HG02759 (cell line): Measurements from ENCODE around the gene NCAM1.

Experiments
- ATAC-seq: cut with Tn5 transposase; IDR thresholded peaks from one replicate; pipeline ENCODE4 v1.9.1; 2021; ENCODE audit warnings: mild to moderate bottlenecking, moderate library complexity; ENCODE audit not compliant: unreplicated experiment

The NCAM1 gene

DNA sequence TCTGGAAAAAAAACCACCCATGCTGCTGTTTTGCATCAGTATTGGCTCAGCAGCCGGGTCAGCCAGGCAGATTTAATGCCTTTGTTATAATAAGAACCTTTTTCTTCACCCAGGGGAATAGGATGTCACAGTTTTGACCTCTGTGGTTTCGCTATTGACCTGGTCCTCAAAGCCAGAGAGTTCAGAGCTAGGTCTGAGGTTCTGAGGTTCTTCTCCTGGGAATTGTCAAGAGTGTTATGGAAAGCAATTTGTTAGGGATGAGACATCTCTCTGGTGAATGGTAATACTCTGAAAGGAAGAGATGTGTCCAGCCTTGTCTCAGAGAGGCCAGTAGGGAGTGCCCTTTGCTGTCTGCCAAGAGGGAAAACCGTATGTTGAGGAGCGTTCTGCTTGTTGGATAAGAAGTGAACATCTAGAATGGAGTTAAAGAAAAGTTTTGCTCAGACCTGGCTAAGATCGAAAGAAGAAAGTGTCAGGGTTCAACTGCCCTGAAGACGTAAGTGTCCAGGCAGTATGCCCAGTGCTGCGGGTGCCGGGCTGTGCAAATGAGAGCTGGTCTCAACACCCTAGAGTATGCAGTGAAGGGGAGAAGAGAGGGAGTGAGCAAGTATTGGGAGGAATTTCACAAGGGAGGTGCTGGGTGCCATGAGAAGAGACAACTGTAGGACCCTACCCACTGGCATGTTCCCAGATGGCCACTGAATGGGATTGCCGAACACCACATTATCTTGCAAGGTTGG is 202.2 kb downstream of the NCAM1 start:
- ATAC-seq, result no peak

DNA sequence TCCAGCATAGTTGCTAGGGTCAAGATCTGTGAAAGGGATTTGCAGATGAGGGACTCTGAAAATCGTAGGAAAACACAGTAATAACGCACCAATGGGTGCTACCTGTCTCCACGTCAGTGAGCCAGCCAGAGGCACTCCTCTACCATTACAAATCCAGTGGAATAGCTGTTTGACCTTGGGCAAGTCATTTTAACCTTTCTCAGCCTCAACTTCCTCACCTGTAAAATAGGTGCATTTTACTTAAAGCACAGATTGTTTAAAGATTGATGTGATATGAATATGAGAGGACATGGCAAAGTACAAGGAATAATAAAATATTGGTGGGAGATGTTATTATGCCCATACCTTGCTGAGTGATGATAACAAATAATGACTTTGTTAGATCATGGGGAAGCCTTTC is 205.1 kb downstream of the NCAM1 start:
- ATAC-seq, result no peak

DNA sequence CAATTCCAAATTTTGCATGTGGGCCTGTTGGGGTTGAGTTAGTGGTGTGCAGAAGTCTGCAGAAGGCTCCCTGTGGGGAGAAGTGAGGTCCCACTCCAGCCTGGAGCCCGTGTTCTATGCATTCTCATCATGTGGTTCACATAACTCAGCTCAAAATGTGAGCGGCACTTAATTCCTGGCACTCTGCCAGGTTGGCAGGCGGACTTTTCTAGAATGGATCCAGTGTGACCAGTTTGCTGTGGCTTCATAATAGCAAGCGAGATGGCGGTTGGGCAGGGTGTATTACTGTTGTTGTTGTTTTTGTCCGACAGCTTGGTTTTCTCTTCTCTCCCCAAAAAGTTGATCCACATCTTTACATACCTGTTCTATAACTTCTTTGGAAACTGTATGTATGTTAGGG is 206.4 kb downstream of the NCAM1 start:
- no peak for ATAC-seq

DNA sequence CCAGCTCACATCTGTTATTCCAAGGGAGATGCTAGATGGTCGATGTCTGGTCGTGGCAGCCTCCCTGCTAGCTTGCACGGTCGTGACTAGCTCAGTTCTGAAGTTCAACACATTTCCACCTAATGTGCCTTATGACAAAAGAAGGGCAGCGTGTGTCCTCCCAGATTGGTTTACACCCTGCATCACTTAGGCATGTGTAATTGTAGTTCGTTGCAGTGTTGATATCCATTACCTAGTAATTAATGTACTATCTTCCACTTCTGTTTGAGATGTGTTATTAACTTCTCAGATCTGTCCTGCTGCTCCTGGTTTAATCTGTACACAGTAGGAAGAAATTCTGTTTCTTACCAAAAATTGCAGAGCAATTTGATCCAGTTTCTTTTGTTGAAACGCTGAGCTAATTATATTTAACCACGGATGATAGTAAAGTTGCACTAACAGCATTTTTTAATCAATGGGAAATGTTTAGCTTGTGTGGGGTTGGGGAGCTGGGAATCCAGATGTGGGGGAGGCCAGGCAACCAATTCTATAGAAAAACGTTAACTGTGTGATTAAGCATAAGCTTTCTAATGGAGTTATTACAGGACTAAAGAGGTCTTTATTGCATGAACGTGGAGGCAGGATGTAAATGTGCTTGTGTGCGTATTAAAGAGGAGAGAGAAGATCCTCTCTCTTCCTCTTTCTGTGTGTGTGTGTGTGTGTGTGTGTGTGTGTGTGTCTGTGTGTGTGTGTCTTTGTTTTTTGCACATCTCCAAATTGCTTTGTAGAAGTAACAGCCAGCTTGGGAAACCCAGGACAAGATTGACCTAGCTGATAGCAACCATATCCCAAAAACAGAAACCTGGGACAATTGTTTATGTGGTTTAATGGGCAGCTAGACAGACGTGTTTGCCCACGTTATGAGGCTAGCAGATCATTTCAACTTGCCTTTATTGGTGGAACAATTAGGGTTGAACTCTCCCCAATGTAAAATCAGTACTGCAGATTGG is 207.4 kb downstream of the NCAM1 start:
- ATAC-seq, result no peak

DNA sequence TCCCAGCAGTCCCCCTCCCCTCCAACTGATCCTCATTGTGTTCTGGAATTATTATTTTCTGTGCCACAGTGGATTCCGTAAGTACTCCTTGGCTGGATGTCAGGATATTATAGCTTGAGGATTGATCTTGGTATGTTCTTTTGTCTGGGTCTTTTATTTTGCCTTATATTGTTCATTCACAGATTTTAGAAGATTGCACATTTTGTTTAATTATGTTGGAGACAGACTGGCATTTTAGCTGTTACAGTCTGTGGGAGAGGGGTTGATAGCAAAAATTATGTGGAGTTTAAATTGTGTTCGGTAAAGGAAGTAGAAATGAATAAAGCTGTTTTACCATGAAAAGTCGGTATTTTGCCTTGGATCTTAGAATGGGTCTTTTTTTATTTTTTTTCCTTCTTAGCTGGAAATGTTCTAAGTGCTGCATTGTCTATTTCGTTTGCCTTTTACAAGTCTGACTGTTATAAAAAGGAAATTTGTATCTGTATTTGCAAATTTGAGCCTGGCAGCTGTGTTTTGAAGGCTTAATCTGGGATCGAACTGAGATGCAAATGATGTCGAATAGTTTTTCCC is 211.2 kb downstream of the NCAM1 start:
- no peak for ATAC-seq

DNA sequence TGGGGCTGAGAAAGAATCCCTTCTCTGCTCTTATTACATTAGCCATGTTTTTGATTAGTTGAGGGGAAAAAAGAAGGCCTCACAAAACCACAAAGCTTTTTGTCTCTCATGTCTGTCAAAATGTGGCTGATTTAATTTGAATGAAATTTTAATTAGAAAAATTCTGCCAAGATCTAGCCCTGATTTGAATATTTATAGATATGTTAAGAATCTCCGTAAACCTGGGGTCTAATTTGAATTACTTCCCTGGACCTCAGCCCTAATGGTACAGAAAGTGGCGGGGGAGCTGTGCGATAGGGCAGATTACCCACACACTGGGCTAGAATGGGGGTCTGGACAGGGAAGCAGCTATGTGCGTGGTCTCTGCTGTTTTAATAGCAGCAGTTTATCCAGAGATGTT is 211.9 kb downstream of the NCAM1 start:
- ATAC-seq, result no peak

DNA sequence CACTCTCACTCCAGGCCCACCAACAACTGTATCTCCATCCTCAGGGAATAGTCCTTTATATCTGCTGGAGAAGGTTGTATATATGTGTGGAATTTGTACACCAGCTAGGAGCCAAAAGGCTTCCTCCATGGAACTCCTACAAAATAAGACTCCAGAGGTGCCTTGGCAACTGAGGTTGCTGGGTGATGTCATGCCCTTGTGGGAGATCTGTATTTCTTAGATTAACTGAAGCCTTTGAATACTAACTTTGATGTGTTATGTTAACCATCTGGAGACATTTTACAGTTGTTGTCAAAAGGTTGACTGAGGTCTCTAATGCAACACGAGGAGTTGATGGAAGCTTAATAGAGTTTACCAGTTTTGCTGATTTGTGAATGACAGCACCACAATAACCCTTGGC is 213.7 kb downstream of the NCAM1 start:
- ATAC-seq, result no peak

DNA sequence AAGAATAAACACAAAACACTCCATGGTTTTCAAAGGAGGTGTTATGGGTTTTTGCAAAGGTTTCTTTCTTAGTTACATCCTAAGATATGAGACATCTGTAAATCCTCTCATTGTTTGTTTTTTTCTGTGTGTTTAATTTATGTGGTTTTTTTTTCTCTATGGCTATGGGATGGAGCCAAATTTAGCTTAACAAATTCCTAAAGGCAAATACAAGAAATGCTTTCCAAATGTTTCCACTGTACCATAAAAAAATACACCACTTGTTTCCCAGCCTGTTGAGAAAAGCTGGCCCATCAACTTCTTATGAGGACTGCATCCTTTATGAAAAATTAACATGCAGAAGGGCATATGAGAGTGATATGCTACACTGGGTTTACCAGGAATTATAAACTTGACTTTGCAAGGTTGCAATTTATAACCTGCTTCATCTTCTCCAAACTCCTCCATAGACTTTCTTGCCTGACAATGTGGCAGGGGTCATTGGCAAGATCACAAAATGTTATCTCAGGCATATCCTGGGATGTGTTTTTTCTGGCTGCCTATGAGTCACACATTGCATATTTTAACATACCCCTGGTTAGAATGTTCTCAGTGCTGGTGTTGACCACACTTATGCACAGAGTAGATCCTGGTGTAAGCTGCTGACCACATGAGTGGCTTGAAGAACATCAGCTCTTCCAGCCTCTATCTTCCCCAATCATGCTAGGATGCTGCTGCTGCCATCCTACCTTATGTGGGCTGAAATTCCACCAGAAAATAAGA is 215.6 kb downstream of the NCAM1 start:
- ATAC-seq, result no peak

DNA sequence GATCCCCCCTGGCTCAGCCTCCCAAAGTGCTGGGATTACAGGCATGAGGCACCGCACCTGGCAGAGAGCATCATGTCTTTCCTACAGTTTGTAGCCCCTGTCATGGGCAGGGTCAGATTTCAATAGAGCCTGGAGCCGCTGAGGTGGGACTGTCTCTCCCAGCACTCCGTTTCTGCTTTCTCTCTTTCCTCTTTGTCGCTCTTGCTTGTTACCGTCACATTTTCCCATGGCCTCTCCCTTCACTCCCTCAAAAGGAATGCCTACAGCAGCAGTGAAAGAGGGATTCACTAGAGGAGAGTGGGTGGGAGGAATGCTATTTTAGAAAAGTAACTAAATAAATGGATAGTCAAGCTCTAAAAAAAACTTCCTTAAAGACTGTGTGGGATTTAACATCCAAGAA is 216.5 kb downstream of the NCAM1 start:
- ATAC-seq, result no peak

DNA sequence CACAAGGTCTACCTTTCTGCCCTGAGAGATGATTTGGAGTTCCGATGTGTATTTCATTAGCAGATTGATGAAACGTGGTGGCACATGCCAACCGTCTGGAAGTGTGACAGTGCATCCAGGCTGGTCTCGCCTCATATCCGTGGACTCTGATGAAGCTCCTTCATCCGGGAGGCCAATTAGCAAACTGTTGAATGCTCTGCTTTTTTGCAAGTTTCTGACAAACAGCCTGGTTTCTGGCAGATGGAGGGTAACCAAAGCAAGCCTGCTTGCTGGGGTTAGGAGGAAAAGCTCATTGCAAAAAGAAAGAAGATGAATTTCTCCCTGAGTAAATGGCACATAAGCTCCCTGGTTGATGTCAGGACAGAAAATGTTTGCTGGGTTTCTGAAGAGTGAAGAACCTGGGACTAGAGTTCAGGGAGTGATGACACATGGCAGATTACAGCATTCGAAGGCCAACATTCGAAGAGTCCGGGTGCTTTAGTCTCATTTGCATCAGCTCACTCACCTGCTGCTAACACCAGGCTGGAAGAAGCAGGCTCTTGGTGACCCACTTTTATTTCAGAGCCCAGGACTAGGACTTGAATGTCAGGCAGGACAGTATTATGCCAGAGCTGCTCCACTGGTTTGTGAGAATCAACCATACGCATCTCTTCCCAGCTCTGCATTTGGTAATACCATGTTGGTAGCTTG is 217.3 kb downstream of the NCAM1 start:
- no peak for ATAC-seq

DNA sequence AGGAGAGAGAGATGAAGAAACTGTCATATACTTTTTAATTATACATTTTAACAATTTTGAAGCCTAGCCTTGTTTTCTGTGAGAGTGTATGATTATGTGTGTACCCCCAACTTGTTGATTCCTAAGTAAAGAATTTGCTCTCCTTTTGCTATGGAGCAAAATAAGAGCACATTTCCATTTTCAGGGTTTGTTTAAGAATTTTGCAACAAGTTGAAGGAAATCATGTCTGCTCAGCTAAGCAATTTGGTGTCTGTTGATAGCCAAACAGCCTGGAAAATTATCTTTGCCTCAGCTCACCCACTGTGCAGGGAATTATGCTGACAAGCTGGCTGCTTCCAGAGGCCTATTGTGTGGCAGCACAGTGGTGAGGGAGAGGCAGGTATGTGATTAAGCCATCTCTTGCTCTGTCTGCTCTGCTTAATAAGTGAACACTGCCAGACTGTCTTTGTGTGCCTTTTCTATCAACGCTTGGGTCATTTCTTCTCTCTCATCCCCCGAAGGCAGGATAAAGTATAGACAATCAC is 218.0 kb downstream of the NCAM1 start:
- ATAC-seq, result no peak

DNA sequence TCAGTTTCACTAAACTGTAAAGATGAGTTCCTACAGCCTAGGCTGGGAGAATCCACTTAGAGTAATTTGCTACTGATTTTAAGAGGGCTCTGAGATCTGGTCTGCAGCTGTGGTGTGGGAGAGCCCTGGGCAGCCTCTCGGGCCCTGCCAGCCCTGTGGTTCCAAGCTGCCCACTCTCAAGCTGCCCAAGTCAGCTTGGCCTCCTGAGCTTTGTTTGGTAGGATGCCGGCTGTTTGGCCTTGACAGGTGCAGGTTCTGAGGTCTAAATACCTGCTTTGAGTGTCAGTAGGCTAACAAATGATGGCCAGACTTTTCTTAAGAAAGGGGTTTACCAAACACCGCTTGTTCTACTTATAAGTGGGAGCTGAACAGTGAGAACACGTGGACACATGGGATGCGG is 219.9 kb downstream of the NCAM1 start:
- no peak for ATAC-seq

DNA sequence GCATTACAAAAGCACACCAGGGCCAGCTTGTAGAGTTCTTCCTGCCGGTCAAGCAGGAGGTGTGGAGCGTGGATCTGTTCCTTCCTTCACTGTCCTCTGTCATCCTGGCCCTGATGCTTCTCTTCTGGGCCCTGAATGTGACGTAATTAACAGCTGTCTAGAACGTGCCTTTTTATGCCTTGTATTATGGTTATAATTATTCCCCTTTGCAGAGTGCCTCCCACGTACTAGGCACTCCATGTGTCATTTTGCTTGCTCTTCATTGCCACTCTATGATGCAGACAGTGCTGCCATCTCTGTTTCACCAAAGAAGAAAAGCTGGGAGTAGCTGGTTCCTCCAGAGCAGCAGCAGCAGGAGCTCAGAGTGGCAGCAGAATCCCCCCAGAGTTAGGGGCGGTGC is 221.1 kb downstream of the NCAM1 start:
- ATAC-seq, result no peak

DNA sequence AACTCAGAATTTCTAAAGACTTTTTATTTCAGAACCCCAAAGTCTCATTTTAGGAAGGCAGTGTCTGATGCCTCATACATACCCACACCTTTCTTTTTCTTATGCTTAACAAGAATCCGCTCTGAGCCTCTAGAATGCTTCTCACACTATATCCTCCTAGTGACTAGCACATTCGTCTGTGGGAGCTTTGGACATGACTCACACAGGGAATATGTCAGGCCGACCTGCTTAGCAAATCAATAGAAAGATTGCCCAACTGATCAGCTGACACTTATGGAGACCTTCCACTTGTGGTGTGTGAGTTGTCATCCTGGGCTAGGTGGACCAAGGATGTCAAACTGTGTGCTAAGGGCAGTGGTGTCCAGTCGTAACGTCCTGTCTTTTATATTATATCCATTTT is 223.3 kb downstream of the NCAM1 start:
- no peak for ATAC-seq

DNA sequence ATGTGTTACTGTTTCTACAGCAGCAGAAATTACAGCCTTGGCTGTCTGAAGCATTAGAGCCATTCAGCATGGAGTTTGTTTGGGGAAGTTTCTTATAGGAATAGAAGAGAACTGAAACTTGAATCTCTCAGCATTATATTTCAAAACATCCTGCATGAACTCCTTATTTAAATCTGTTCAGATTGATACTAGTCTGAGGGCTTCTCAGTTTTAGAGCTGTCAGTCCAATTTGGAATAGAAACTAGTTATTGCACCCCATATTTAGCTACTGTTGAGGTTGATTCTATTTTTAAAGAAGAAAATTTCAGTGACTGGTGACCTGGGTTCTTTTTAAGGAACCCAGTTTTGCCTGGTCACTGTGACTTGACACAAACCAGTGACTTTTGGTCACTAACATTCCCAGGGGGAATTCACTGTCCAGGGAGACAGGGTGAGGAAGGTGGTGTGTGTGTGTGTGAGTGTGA is 227.2 kb downstream of the NCAM1 start:
- ATAC-seq, result no peak

DNA sequence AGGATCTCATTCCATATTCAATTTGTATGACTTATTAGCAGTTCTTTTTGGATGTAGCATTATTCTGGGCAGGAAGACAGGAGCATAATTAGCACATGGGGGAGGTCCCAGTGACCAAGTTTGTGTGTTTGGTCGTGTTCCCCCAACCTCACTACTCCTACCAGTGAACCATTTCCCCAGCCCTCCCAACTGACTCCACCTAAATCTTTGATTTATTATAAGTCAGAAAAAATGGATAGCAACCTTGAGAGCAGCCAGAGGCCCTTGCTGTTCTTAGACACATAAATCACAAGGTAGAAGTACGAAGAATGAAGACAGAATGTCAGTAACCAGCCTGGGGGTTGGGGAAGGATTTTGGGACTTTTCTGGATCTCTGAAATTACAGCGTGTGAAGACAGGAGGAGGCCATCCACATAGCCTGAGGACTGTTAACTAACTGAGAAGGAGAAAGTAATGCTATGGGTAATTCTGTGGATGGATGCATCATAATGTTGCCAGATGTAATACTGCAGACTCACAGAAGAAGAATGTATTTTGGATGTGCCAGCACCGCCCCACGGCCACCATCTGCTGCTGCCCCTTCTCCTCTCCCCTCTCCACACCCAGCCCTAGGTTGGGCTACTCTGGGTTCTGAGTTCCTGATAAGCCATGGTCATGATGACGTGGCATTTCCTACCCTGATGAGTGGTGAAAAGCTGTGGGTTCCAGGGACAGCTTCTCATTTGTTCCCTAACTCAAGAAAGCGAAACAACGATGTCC is 228.9 kb downstream of the NCAM1 start:
- no peak for ATAC-seq

DNA sequence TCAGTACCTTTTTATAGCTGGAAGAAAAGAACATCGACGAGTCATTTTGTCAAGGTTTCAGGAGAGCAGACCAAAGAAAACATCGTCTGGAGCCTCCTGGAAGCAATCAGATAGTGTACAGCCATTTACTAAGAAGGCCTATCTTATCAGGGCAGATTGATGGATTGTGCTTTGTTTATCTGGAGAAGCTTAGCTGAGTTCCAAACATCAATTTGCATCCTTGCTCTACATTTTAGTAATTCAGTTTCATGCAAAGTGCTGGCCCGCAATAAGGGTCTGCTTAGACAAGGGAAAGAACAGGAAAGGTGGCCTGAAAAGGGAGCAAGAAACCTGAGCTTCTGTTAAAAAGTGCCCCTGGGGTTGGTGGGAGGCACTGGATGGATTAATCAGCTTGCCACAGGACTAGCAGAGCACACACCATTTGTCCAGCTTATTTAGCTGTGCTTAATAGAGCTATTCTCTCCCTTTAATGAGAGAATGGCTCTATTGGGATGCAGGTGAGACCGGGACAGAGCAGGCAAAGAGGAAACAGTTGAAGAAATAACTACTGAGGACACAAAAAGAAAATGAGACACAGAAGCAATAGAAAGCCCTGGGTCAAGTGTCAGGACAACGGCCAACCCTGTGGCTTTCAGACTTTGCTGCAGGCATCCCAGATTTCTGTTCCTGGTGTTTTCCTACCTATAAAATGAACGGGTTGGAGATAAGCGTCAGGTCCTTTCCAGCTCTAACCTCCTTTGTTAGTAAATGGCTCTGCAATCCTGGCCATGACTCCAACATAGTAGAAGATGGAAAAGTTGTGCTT is 231.1 kb downstream of the NCAM1 start:
- no peak for ATAC-seq

DNA sequence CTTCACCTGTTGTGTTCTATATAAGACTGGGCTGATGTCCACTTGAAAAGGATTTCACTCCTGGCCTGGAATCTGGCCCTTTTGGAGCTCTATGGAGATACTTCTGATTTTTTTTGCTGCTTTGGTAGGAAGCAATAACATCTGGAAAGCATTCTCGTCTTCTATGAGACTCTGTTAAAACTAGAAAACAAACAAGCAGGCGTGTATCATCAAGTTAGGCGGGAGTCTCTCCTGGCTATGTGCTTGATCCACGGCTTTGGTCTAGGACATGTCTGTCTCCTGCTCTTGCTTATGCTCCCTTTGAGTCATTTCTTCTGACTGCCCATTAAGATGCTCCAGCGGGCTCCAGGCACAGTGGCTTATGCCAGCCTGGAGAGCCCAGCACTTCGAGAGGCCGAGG is 231.8 kb downstream of the NCAM1 start:
- no peak for ATAC-seq

DNA sequence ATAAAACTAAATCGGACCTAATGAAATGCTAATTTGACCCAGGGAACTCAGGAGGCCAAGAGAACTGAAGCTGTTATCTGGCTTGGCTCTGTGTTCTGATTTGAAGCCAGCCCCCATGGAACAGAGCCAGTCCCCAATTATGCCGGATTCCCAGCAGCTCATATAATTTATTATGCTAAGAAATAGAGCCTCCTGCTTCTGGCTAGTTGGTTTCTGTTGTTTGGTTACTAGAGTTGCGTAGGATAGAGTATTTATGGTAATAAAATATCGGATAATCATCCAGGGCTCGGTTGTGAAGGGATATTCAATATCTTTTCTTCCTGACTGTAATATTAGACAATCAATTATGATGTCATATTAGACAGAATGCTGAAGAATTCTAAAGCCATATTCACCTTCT is 232.7 kb downstream of the NCAM1 start:
- ATAC-seq, result no peak
